ENCODE data around the gene CD22. TPM values are rescaled to one million over a fixed set of nuclear protein-coding genes. Genes with fewer than 3 reads are reported as not detected.

The CD22 gene
- total RNA-seq, 1 experiment from 2014 or later = not detected

- H3K27me3 ChIP-seq (replicated peaks; ENCODE audit: insufficient read depth, low read depth, low read length, poor library complexity) = peaks cover 14% of the 10 kb centered on the region
- POLR2A ChIA-PET (ENCODE audit: low non-redundant PET) = no interaction called here
- DNase-seq (ENCODE audit: low spot score) = no peak
- no TSS peak for BruUV-seq (replicated peaks)
- no peak overlapping the region for H3K4me3 ChIP-seq (ENCODE audit: low read depth, low read length, poor library complexity, severe bottlenecking)
- intact Hi-C loops (cut with micrococcal nuclease; ENCODE audit: unreplicated experiment) = no loop called here
- H3K36me3 ChIP-seq (ENCODE audit: insufficient read depth, low read length, poor library complexity, severe bottlenecking) = no peaks in the 10 kb centered on the region
- no peaks in the 10 kb centered on the region for H3K4me1 ChIP-seq (ENCODE audit: insufficient read depth, low read length, poor library complexity, severe bottlenecking)
- CTCF ChIA-PET = interaction anchor here (0.7 kb wide), 1 partner anchor 24 kb away, joined by 4 read pairs; no protein-coding TSS in a partner anchor
- no peak for TF ChIP-seq CTCF (conservative IDR thresholded peaks at IDR 0.05; ENCODE audit: low read depth, low read length)
- no peak overlapping the region for H3K27ac ChIP-seq (ENCODE audit: low read depth, low read length, poor library complexity, severe bottlenecking)
- no peaks in the 10 kb centered on the region for H3K9me3 ChIP-seq (ENCODE audit: low read depth, low read length, poor library complexity, severe bottlenecking)
Observed at GRCh38 chr19:35287713-35288112, 41.3 kb upstream of the CD22 start.

GRCh38 chr19:35288331-35288730 is 40.7 kb upstream of the CD22 start:
- CTCF ChIA-PET = no interaction called here
- no TSS peak for BruUV-seq (replicated peaks)
- H3K4me3 ChIP-seq (ENCODE audit: low read depth, low read length, poor library complexity, severe bottlenecking) = no peak overlapping the region

GRCh38 chr19:35288906-35289305 is 40.1 kb upstream of the CD22 start:
- TF ChIP-seq CTCF (conservative IDR thresholded peaks at IDR 0.05; ENCODE audit: low read depth, low read length) = no peak
- no peak for TF ChIP-seq EZH2 (IDR thresholded peaks at IDR 0.05; ENCODE audit: borderline replicate concordance, low read depth, low read length, poor library complexity, severe bottlenecking)
- H3K27me3 ChIP-seq (replicated peaks; ENCODE audit: insufficient read depth, low read depth, low read length, poor library complexity) = peaks cover 26% of the 10 kb centered on the region
- no peaks in the 10 kb centered on the region for H3K9me3 ChIP-seq (ENCODE audit: low read depth, low read length, poor library complexity, severe bottlenecking)
- H3K4me3 ChIP-seq (ENCODE audit: low read depth, low read length, poor library complexity, severe bottlenecking) = no peak overlapping the region
- BruUV-seq (replicated peaks) = no TSS peak
- no peak for DNase-seq (ENCODE audit: low spot score)
- no peaks in the 10 kb centered on the region for H3K36me3 ChIP-seq (ENCODE audit: insufficient read depth, low read length, poor library complexity, severe bottlenecking)
- ChIA-PET CTCF (no interaction called here), POLR2A (ENCODE audit: low non-redundant PET) (no interaction called here)
- H3K4me1 ChIP-seq (ENCODE audit: insufficient read depth, low read length, poor library complexity, severe bottlenecking) = no peaks in the 10 kb centered on the region
- intact Hi-C loops (cut with micrococcal nuclease; ENCODE audit: unreplicated experiment) = no loop called here
- H3K27ac ChIP-seq (ENCODE audit: low read depth, low read length, poor library complexity, severe bottlenecking) = no peak overlapping the region

More at GRCh38 chr19:35288331-35288730, 40.7 kb upstream of the CD22 start:
- H3K27me3 ChIP-seq (replicated peaks; ENCODE audit: insufficient read depth, low read depth, low read length, poor library complexity) = peaks cover 20% of the 10 kb centered on the region
- no peaks in the 10 kb centered on the region for H3K36me3 ChIP-seq (ENCODE audit: insufficient read depth, low read length, poor library complexity, severe bottlenecking)
- no peaks in the 10 kb centered on the region for H3K4me1 ChIP-seq (ENCODE audit: insufficient read depth, low read length, poor library complexity, severe bottlenecking)
- intact Hi-C loops (cut with micrococcal nuclease; ENCODE audit: unreplicated experiment) = no loop called here
- no peak overlapping the region for H3K27ac ChIP-seq (ENCODE audit: low read depth, low read length, poor library complexity, severe bottlenecking)
- POLR2A ChIA-PET (ENCODE audit: low non-redundant PET) = no interaction called here
- DNase-seq (ENCODE audit: low spot score) = no peak
- TF ChIP-seq CTCF (conservative IDR thresholded peaks at IDR 0.05; ENCODE audit: low read depth, low read length) (no peak), EZH2 (IDR thresholded peaks at IDR 0.05; ENCODE audit: borderline replicate concordance, low read depth, low read length, poor library complexity, severe bottlenecking) (no peak)
- no peaks in the 10 kb centered on the region for H3K9me3 ChIP-seq (ENCODE audit: low read depth, low read length, poor library complexity, severe bottlenecking)
